Lower leg skin (tissue), 4 donors: ENCODE measurements around the gene HACD4. TPM values are rescaled to one million over a fixed set of nuclear protein-coding genes. Genes with fewer than 3 reads are reported as not detected.

Source experiments
- DNase-seq, 2 donors: peaks; one replicate each; pipeline ENCODE4 v3.0.0-alpha.2; 2019; ENCODE audit warnings: low spot score in 2 of 2
- H3K4me3 ChIP-seq: fragments of 200-600 bp; sonication (generic); 2 replicates; pipeline ENCODE4 v1.5.1; 2017; ENCODE audit warnings: mild to moderate bottlenecking, low read depth; ENCODE audit not compliant: poor library complexity, severe bottlenecking
- CTCF ChIP-seq, 3 donors: fragments of 450-650 bp; IDR thresholded peaks; one replicate each; pipeline ENCODE4 v1.5.1; 2016; ENCODE audit warnings: antibody characterized with exemption in 3 of 3, mild to moderate bottlenecking in 3 of 3, moderate library complexity in 2 of 3
- POLR2A ChIP-seq, 2 donors: fragments of 450-650 bp; IDR thresholded peaks; one replicate each; pipeline ENCODE4 v1.6.1; 2016 to 2017; ENCODE audit warnings: antibody characterized with exemption in 2 of 2, mild to moderate bottlenecking in 1 of 2, moderate library complexity in 1 of 2
- WGBS, 2 donors: methylation state at CpG; one replicate each; pipeline ENCODE4 v1.1.5; 2018; 5-methylcytosine and 5-hydroxymethylcytosine counted together
- intact Hi-C: fragments of 100-400 bp; cut with DNase I; formaldehyde crosslinking; loops from one replicate; pipeline ENCODE4 v1.15.0; 2023; ENCODE audit warnings: low total_unique reads
- total RNA-seq, 4 donors: library from RNA; depleted of rRNA; stranded (reverse); fragments of >200 nt; gene quantifications; one replicate each; pipeline ENCODE4 v1.1.0, GENCODE V29; 2016

Gene HACD4
- total RNA-seq, 4 donors from 2014 or later = 1.0 to 3.8 (median 2.8) TPM

- DNase-seq = no peak
- intact Hi-C loops = no loop called here
- WGBS, 2 donors = 73 to 78% methylated on average over 8 of the region's 8 CpGs
- no peak overlapping the region for H3K4me3 ChIP-seq
- TF ChIP-seq CTCF (IDR thresholded peaks at IDR 0.05) = no peak
Measured at GRCh38 chr9:21029661-21030060, 1.8 kb downstream of the HACD4 start.

GRCh38 chr9:21028466-21028865 lies 3.0 kb downstream of the HACD4 start:
- TF ChIP-seq CTCF (IDR thresholded peaks at IDR 0.05) = no peak
- TF ChIP-seq POLR2A (IDR thresholded peaks at IDR 0.05) = no peak

DNA sequence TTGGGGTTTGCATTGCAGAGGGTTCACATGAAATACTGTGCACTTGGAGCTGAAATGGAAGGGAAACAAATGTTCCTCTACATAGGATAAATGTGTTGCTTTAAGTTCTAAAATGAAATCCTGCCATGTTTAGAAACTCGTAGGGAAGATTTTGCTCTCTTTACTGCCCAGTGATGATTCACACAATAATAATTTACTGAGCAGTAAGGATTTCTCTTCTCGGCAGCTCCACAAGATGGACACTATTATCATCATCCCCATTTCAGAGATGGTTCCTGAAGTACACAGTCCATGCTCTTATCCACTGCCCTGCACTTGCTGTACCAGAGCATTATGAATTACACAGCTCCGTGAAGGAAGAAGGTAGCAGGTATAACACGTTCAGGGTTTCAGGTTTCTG lies 4.1 kb downstream of the HACD4 start:
- no peak for TF ChIP-seq POLR2A (IDR thresholded peaks at IDR 0.05)
- 68% methylated on average over 4 of the region's 4 CpGs for WGBS, 2 donors
- intact Hi-C loops = no loop called here
- H3K4me3 ChIP-seq = no peak overlapping the region
- DNase-seq = no peak

More at GRCh38 chr9:21028466-21028865, 3.0 kb downstream of the HACD4 start:
- intact Hi-C loops = no loop called here
- no peak overlapping the region for H3K4me3 ChIP-seq
- no peak for DNase-seq
- WGBS, 2 donors = 51 to 58% methylated on average over 3 of the region's 3 CpGs

GRCh38 chr9:21023861-21024260 lies 7.6 kb downstream of the HACD4 start:
- DNase-seq = no peak
- WGBS, 2 donors = 82 to 91% methylated on average over 2 of the region's 2 CpGs
- intact Hi-C loops = no loop called here
- H3K4me3 ChIP-seq = no peak overlapping the region
- TF ChIP-seq POLR2A (IDR thresholded peaks at IDR 0.05) (no peak), CTCF (IDR thresholded peaks at IDR 0.05) (no peak)

DNA sequence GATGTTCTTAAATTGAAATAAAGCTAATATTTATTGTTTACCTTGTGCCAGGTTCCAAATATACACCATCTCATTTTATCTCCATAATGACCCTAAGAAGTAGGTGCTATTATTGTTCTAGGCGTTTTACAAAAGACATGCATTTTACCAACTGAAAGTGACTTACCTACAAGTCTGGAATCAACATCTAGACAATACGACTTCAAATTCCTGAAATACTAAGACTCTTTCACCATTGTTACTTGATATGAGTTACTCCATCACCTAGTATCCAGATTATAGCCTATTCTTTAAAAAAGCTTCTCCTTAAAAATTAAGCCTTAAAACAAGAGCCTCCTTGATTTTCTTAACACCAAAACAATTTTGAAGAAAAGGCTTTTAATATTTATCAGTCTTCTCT lies 13.3 kb downstream of the HACD4 start:
- TF ChIP-seq POLR2A (IDR thresholded peaks at IDR 0.05) (no peak), CTCF (IDR thresholded peaks at IDR 0.05) (no peak)
- 91 to 92% methylated on average over 2 of the region's 2 CpGs for WGBS, 2 donors
- H3K4me3 ChIP-seq = no peak overlapping the region
- DNase-seq = no peak
- intact Hi-C loops = no loop called here

- no peak for TF ChIP-seq POLR2A (IDR thresholded peaks at IDR 0.05)
- TF ChIP-seq CTCF (IDR thresholded peaks at IDR 0.05) = no peak
- intact Hi-C loops = no loop called here
- H3K4me3 ChIP-seq = no peak overlapping the region
- WGBS, 2 donors = 63 to 70% methylated on average over 2 of the region's 2 CpGs
- DNase-seq = no peak
Measured at GRCh38 chr9:21016701-21017491, 14.5 kb downstream of the HACD4 start.
